AG10803 (cell line): ENCODE data around the gene SNHG17.
A peak's percentile ranks its signal among the peaks of the same experiment; 100 is the strongest.
"Not testable (repeated sequence)": the region's sequence is repeated elsewhere in the genome, so short reads cannot be mapped to it uniquely, and the experiment has no call there.

Experiments used
- DNase-seq: peaks from one replicate; pipeline ENCODE4 v3.0.0; 2010; ENCODE audit warnings: low read depth
- H3K4me3 ChIP-seq: 2 replicates; pipeline ENCODE4 v1.5.1; 2011; ENCODE audit warnings: mild to moderate bottlenecking, low read length, control low read depth
- TF ChIP-seq, protein P1 (sequence below): conservative IDR thresholded peaks from 2 replicates; pipeline ENCODE4 v1.5.1; 2011; ENCODE audit warnings: mild to moderate bottlenecking, low read length, control low read depth, inconsistent platforms

The SNHG17 gene

DNA sequence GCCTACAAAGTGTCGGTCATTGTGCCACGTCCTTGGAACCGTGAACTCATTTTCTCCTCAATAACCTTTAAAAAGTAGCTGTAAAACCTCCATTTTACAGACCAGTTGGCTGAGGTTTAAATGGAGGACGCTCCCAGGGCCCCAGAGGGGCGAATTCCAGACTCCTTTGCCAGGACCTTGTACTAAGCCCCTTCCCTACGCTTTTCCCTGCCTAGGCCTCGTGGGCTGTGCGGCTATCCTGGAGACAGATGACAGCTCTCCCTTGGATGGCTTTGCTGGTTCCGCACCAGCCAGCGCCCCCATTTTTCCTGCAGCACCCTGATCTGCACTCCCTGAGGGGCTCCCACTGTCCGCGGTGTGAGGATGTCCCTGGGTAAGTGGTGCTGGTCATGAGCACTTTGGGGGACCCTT lies 12.1 kb upstream of the SNHG17 start:
- H3K4me3 ChIP-seq, result peak overlapping the region; percentile 94
- TF ChIP-seq, protein P1, sequence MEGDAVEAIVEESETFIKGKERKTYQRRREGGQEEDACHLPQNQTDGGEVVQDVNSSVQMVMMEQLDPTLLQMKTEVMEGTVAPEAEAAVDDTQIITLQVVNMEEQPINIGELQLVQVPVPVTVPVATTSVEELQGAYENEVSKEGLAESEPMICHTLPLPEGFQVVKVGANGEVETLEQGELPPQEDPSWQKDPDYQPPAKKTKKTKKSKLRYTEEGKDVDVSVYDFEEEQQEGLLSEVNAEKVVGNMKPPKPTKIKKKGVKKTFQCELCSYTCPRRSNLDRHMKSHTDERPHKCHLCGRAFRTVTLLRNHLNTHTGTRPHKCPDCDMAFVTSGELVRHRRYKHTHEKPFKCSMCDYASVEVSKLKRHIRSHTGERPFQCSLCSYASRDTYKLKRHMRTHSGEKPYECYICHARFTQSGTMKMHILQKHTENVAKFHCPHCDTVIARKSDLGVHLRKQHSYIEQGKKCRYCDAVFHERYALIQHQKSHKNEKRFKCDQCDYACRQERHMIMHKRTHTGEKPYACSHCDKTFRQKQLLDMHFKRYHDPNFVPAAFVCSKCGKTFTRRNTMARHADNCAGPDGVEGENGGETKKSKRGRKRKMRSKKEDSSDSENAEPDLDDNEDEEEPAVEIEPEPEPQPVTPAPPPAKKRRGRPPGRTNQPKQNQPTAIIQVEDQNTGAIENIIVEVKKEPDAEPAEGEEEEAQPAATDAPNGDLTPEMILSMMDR, result no peak
- DNase-seq, result no peak

DNA sequence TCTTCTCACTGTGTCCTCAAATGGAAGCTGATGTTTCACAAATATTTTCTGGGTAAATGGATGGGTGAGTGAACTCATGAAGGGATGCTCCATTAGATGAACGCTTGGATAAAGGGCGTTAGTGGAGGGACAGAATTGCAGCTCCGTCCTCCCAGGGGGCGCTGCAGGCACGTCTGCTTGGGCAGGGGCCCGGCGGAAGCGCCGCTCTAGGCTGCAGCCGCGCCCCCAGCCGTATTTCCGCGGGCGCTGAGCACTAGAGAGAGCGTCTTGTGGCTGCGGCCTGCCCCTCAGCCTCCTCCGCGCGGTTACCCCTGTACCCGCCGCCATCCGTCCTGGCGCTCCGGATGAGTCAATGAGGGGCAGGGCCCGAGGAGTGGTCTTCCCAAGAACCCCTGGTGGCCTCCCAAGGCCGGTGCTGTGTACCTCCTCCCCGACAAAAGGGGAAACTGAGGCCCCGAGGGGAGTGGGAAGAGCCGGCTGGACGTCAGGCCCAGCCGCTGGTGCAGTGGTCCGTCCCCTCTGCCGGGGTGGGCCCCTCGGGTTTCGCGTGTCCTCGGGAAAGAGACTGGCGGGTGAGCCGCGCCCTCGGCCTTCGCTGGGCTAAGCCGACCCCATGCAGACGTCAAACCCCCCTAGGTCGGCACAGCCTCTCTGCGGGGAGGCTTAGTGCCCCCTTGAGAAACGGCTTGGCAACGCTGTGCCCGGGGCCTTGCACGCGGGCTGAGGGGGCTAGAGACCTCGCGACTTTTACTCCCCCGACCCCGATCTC lies 11.5 kb upstream of the SNHG17 start:
- peak; percentile 97 for DNase-seq
- TF ChIP-seq, protein P1, result peak; percentile 83
- H3K4me3 ChIP-seq, result peak overlapping the region; percentile 94

DNA sequence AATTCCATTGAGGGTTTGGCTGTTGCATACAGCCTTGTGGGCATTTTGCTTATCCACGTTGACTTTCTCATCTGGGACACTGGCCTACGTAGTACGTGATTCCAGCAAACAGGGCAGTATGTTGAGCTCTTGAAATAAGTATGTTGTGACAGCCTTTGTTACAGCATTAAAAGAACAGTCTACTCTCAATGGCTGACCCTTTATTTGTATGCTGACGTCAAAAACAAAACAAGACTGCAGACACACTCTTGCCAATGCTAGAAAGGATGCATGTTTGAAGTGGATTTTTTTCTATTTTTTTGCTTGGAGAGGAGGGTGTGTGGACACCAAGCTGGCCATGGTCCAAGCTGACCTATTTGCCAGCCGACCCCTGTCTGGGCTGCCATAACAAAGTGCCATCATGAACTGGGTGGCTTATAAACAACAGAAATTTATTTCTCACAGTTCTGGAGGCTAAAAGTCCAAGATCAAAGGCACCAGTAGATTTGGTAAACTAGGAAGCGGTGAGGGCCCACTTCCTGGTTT lies 10.8 kb upstream of the SNHG17 start:
- DNase-seq, result no peak
- TF ChIP-seq, protein P1, result no peak
- H3K4me3 ChIP-seq, result peak overlapping the region; percentile 94

DNA sequence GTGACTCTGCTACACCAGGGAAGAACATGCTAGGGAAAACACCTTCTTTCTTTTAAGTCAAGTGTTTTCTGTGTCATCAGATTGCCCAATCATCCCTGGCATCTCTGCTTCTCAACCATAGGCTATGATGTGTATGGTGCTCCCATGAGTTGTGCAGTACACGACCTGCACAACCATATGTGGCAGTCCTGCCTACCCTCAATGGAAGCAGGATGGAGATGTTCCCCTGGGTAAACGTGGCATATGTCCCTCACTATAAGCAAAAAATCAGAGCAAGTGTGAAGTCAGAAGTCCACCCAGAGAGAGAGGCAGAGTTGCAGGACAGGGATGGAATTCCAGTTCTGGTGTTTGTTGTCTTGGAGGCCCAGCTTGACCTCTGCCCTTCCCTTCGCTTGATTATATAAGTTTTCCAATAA lies 10.3 kb upstream of the SNHG17 start:
- no peak overlapping the region for H3K4me3 ChIP-seq
- no peak for DNase-seq
- TF ChIP-seq, protein P1, result no peak

DNA sequence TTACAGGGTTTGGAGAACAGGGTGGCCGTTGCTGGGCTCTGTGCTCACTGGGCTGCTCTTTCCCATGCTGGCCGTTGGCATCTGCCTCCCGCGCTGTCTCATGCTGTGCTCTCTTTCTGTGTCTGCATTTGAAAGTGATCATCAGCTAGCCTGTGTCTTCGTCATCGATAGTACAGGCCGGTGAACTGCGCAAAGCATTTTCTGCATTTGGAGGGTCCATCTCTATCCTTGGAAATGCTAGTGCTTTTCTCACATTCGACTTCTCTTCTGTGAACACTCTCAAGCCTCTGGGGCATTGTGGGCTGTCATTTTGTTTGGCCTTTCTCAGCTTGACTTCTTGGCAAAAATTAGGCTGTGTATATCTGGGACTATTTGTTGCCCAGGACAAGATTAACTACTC lies 6.8 kb upstream of the SNHG17 start:
- H3K4me3 ChIP-seq, result no peak overlapping the region
- DNase-seq, result no peak
- TF ChIP-seq, protein P1, result no peak

DNA sequence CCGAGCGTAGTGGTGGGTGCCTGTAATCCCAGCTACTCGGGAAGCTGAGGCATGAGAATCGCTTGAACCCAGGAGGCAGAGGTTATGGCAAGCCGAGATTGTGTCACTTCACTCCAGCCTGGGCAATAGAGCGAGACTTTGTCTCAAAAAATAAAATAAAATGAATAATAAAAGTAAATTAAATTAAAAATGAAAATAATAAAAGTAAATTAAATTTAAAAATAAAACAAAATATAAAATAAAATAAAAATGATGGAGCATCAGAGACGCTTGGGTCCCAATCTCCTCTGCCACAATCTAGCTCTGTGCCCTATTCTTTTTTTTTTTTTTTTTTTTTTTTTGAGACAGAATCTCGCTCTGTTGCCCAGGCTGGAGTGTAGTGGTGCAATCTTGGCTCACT lies 6.0 kb upstream of the SNHG17 start:
- DNase-seq, H3K4me3 ChIP-seq: not testable (repeated sequence)

DNA sequence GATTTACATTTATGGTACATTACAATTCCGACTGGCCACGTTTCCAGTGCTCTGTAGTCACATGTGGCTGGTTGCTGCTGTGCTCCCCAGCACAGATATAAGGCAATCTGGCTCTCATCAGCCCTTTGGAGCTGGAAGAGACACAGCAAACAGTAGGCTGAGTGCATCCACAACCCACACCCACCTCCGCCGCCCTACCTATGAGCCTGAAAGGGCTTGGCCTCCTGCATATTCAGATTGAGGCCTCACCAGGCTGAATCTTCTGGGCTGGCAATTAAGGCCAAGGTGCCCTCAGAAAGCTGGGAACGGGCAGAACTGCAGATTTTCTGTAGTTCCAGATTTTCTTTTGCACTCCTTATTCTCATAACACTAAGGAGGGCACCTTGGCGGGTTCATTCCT lies 2.7 kb upstream of the SNHG17 start:
- TF ChIP-seq, protein P1, result no peak
- no peak for DNase-seq
- H3K4me3 ChIP-seq, result no peak overlapping the region
